A673 (cell line): ENCODE measurements around the gene ENTREP1. TPM values are rescaled to one million over a fixed set of nuclear protein-coding genes. Genes with fewer than 3 reads are reported as not detected.

ENCODE experiments used
- Bru-seq: library from RNA; stranded (reverse); fragments of 400-500 nt; gene quantifications from one replicate; lab custom pipeline; 2021; lab: Mats Ljungman, UMichigan
- BruChase-seq, 2 experiments: library from RNA; stranded (reverse); fragments of 400-500 nt; gene quantifications; one replicate each; lab custom pipeline; 2021; lab: Mats Ljungman, UMichigan
- BruUV-seq: library from RNA; stranded (reverse); fragments of 400-500 nt; replicated peaks from 2 replicates; lab custom pipeline; 2021; lab: Mats Ljungman, UMichigan
- CTCF ChIA-PET: fragments of 300-600 bp; sonication (Branson Sonifier 250); formaldehyde crosslinking; loops from one replicate; lab custom pipeline; 2022; ENCODE audit warnings: antibody characterized with exemption; lab: Charles Lee
- POLR2A ChIA-PET: fragments of 300-600 bp; sonication (Branson Sonifier 250); formaldehyde crosslinking; loops from one replicate; lab custom pipeline; 2022; ENCODE audit warnings: antibody characterized with exemption; ENCODE audit not compliant: low non-redundant PET; lab: Charles Lee
- DNase-seq: peaks from one replicate; pipeline ENCODE4 v3.0.0-alpha.2; 2015; ENCODE audit warnings: low spot score
- H3K27ac ChIP-seq: fragments of 200-600 bp; sonication (generic); 2 replicates; pipeline ENCODE4 v1.5.1; 2016; ENCODE audit warnings: mixed run types, low read depth, mild to moderate bottlenecking, mixed read lengths, antibody characterized with exemption, low read length; ENCODE audit not compliant: poor library complexity, severe bottlenecking
- H3K27me3 ChIP-seq: fragments of 200-600 bp; sonication (generic); replicated peaks from 2 replicates; pipeline ENCODE4 v1.6.1; 2017; ENCODE audit warnings: mixed run types, low read depth, mild to moderate bottlenecking, mixed read lengths, antibody characterized with exemption, low read length; ENCODE audit not compliant: insufficient read depth, poor library complexity
- H3K36me3 ChIP-seq: fragments of 200-600 bp; sonication (generic); 2 replicates; pipeline ENCODE4 v1.6.1; 2016; ENCODE audit warnings: mixed run types, mild to moderate bottlenecking, mixed read lengths, antibody characterized with exemption, low read length; ENCODE audit not compliant: insufficient read depth, poor library complexity, severe bottlenecking
- H3K4me1 ChIP-seq: fragments of 200-600 bp; sonication (generic); 2 replicates; pipeline ENCODE4 v1.6.1; 2017; ENCODE audit warnings: mixed run types, mild to moderate bottlenecking, mixed read lengths, antibody characterized with exemption, low read length; ENCODE audit not compliant: insufficient read depth, poor library complexity, severe bottlenecking
- H3K4me3 ChIP-seq: fragments of 200-600 bp; sonication (generic); 2 replicates; pipeline ENCODE4 v1.5.1; 2016; ENCODE audit warnings: low read depth, mixed run types, mild to moderate bottlenecking, mixed read lengths, low read length; ENCODE audit not compliant: poor library complexity, severe bottlenecking
- H3K9me3 ChIP-seq: fragments of 200-600 bp; sonication (generic); 2 replicates; pipeline ENCODE4 v1.6.1; 2016; ENCODE audit warnings: mixed run types, low read depth, mild to moderate bottlenecking, mixed read lengths, antibody characterized with exemption, low read length; ENCODE audit not compliant: poor library complexity, severe bottlenecking
- CTCF ChIP-seq: fragments of 300-800, 200-600 bp; sonication (generic); conservative IDR thresholded peaks from 2 replicates; pipeline ENCODE4 v1.5.1; 2017; ENCODE audit warnings: low read depth, mild to moderate bottlenecking, antibody characterized with exemption, low read length, moderate library complexity, mixed read lengths
- EZH2 ChIP-seq: fragments of 200-600 bp; sonication (generic); IDR thresholded peaks from 2 replicates; pipeline ENCODE4 v1.6.1; 2017; ENCODE audit warnings: borderline replicate concordance, low read depth, mild to moderate bottlenecking, mixed read lengths, antibody characterized with exemption, low read length; ENCODE audit not compliant: poor library complexity, severe bottlenecking
- intact Hi-C: fragments of 100-400 bp; cut with micrococcal nuclease; formaldehyde crosslinking; loops from one replicate; pipeline ENCODE4 v1.10.0; 2022; ENCODE audit not compliant: unreplicated experiment
- long read RNA-seq: library from polyadenylated mRNA; stranded (forward); transcript quantifications from one replicate; pipeline ENCODE4 v2.0.0, GENCODE V29; 2022
- total RNA-seq: library from RNA; stranded (reverse); gene quantifications from 2 replicates; pipeline ENCODE4 v1.2.3, GENCODE V29; 2021

ENTREP1 gene
- total RNA-seq (not detected in 2 replicates), Bru-seq, nascent RNA (percentile 1 among the genes with signal in this experiment), BruChase-seq, experiment 1, labeled RNA remaining after a 2-hour chase (not detected), BruChase-seq, experiment 2, labeled RNA remaining after a 6-hour chase (not detected)
- long read RNA-seq = 0 reads

DNA sequence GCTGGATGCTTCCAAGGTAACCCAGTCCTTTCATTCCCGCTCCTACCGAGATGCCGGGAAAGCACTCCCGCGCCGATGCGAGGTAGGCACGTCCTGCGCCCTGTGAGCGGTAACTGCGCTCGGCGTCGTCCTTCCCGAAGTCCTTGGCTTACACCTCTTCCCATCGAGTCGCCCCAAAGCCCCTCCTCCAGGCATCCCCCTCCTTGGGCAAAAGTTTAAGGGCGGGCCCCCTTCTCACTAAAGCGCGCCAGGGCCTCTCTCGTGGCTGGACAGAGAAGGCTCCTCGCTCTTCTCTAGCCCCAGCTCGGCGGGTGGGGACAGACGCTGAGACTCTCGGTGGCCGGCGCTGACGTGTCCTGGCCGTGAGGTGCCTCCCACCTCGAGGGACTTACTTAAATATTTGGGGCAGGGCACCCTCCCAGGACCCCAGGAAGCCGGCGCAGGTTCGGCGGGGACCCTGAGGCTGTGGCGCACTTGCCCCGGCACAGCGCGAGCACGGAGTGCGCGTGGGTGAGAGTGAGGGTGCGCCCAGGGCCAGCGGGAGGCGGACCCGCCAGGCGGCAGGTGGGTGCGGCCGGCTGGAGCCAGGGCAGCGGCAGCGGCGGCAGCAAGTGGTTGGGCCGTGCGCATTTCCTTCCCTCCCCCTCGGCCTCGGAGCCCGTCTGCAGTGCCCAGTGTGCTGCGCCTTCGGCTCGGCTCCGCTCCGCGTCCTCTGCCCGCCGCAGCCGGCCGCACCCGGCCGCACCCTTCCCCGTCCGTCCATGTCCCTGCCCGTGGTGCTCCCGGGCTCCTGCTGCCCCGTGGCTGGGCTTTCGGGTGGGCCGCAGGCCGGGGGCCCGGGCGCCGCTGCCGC lies at the start of gene ENTREP1:
ENTREP1 (plus strand) TSS at position 667 of the 853 bp plus-strand sequence; CDS start at position 762, 95 bp downstream.
- CTCF ChIA-PET = no interaction called here
- BruUV-seq = no TSS peak
- H3K27me3 ChIP-seq = peaks cover 85% of the 10 kb centered on the region

GRCh38 chr9:69276775-69277174 lies 48.2 kb upstream of the ENTREP1 start:
- intact Hi-C loops = no loop called here
- H3K4me3 ChIP-seq = no peak overlapping the region
- ChIA-PET CTCF (no interaction called here), POLR2A (no interaction called here)
- DNase-seq = peak; percentile 27
- TF ChIP-seq CTCF (no peak), EZH2 (no peak)
- H3K27ac ChIP-seq = no peak overlapping the region
- H3K27me3 ChIP-seq = no peaks in the 10 kb centered on the region
- no TSS peak for BruUV-seq
- no peaks in the 10 kb centered on the region for H3K9me3 ChIP-seq
- H3K36me3 ChIP-seq = no peaks in the 10 kb centered on the region
- no peaks in the 10 kb centered on the region for H3K4me1 ChIP-seq

More for the DNA sequence above, at the start of gene ENTREP1:
- H3K4me1 ChIP-seq = no peaks in the 10 kb centered on the region
- H3K36me3 ChIP-seq = no peaks in the 10 kb centered on the region
- H3K4me3 ChIP-seq = peak within 1 kb of the TSS; percentile 12
- H3K27ac ChIP-seq = no peak within 1 kb of the TSS
- DNase-seq = no peak
- POLR2A ChIA-PET = no interaction called here
- intact Hi-C loops = no loop called here
- TF ChIP-seq CTCF (no peak), EZH2 (peak; percentile 96)
- H3K9me3 ChIP-seq = no peaks in the 10 kb centered on the region

DNA sequence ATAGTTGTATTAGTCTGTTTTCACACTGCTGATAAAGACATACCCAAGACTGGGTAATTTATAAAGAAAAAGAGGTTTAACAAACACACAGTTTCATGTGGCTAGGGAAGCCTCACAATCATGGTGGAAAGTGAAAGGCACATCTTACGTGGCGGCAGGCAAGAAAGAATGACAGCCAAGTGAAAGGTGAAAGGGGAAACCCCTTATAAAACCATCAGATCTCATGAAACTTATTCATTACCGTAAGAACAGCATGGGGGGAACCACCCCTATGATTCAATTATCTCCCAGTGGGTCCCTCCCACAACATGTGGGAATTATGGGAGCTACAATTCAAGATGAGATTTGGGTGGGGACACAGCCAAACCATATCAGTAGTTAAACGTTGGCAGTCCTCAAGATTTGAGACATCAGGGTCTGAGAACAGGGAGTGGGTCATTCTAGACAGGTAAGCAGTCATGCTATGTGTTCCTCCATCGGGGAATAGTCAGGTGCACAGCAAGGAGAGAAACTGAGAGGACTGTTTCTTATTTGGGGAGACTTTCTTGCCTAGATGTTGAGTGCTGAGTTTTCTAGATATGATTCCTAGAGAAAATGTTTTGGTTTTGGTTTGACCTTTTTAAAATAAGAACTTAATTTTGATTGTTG lies 45.8 kb upstream of the ENTREP1 start:
- ChIA-PET POLR2A (no interaction called here), CTCF (no interaction called here)
- TF ChIP-seq CTCF (no peak), EZH2 (no peak)
- intact Hi-C loops = no loop called here
- DNase-seq = no peak
- peaks cover 4% of the 10 kb centered on the region for H3K4me1 ChIP-seq
- no peak overlapping the region for H3K4me3 ChIP-seq
- H3K36me3 ChIP-seq = no peaks in the 10 kb centered on the region
- no peaks in the 10 kb centered on the region for H3K27me3 ChIP-seq
- no peak overlapping the region for H3K27ac ChIP-seq
- no peaks in the 10 kb centered on the region for H3K9me3 ChIP-seq
- no TSS peak for BruUV-seq
